Osteoblast (primary cell): ENCODE measurements around the gene ANKS1B. TPM values are rescaled to one million over a fixed set of nuclear protein-coding genes. Genes with fewer than 3 reads are reported as not detected.

ENCODE experiments used
- DNase-seq: peaks from one replicate; pipeline ENCODE4 v3.0.0; 2011; ENCODE audit warnings: low spot score, mixed read lengths; ENCODE audit not compliant: insufficient read length; ENCODE audit errors: missing footprints
- H2AFZ ChIP-seq: 2 replicates; pipeline ENCODE4 v1.6.0; 2011; ENCODE audit warnings: mild to moderate bottlenecking, low read length
- H3K27ac ChIP-seq: 2 replicates; pipeline ENCODE4 v1.5.1; 2011; ENCODE audit warnings: mild to moderate bottlenecking, low read depth, low read length, moderate library complexity
- H3K27me3 ChIP-seq: 2 replicates; pipeline ENCODE4 v1.6.0; 2012; ENCODE audit warnings: mild to moderate bottlenecking, control low read depth, inconsistent platforms, low read length, moderate library complexity; ENCODE audit not compliant: insufficient read depth
- H3K36me3 ChIP-seq: 2 replicates; pipeline ENCODE4 v1.5.1; 2011; ENCODE audit warnings: mild to moderate bottlenecking, low read length, control low read depth, moderate library complexity; ENCODE audit not compliant: insufficient read depth
- H3K4me1 ChIP-seq: 2 replicates; pipeline ENCODE4 v1.5.1; 2011; ENCODE audit warnings: mild to moderate bottlenecking, low read length, control low read depth, moderate library complexity; ENCODE audit not compliant: insufficient read depth
- H3K4me2 ChIP-seq: 2 replicates; pipeline ENCODE4 v1.6.0; 2011; ENCODE audit warnings: mild to moderate bottlenecking, low read length; ENCODE audit not compliant: insufficient read depth
- H3K4me3 ChIP-seq: fragments of 200-600 bp; sonication (generic); 3 replicates; pipeline ENCODE4 v1.5.1; 2012; ENCODE audit warnings: mild to moderate bottlenecking, low read length, inconsistent platforms; ENCODE audit not compliant: insufficient read depth
- H3K79me2 ChIP-seq: 2 replicates; pipeline ENCODE4 v1.6.0; 2012; ENCODE audit warnings: mild to moderate bottlenecking, low read length, control low read depth, inconsistent platforms; ENCODE audit not compliant: insufficient read depth
- H3K9me3 ChIP-seq: 2 replicates; pipeline ENCODE4 v1.5.1; 2011; ENCODE audit warnings: low read depth, low read length, control low read depth
- H4K20me1 ChIP-seq: 2 replicates; pipeline ENCODE4 v1.6.0; 2012; ENCODE audit warnings: mild to moderate bottlenecking, low read length, control low read depth; ENCODE audit not compliant: insufficient read depth
- small RNA-seq: library from RNA; depleted of rRNA; stranded (forward); fragments of <200 nt; gene quantifications from one replicate; pipeline ENCODE3, GENCODE V24; 2012
- total RNA-seq: library from RNA; depleted of rRNA; stranded (reverse); fragments of >200 nt; gene quantifications from 2 replicates; pipeline ENCODE4 v1.2.3, GENCODE V29; 2012
- TF ChIP-seq, protein P1 (sequence below): IDR thresholded peaks from 2 replicates; pipeline ENCODE4 v1.5.1; 2011; ENCODE audit warnings: mild to moderate bottlenecking, low read depth, low read length, moderate library complexity; ENCODE audit errors: extremely low read depth

The ANKS1B gene
- total RNA-seq, 1 donor = 2.2 TPM

DNA sequence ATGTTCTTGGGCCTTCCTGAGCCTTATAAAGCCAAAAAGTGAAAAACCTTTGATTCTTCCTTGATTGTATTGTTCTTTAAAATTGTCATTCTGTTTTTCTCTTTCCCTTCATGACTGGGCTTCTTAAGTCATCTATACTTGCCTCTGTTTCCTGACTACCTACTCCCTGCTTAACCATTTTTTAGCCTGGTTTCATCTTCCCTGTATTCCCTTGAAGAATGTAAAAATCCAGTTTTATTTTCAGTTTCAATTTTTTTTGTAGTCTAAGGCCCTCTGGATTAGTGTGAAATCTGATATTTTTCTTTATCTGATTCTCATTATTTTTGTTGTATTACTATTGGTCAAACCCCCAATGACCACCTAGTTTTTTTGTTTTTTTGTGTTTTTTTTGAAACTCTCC lies 1293.4 kb downstream of the ANKS1B start:
- TF ChIP-seq, protein P1, sequence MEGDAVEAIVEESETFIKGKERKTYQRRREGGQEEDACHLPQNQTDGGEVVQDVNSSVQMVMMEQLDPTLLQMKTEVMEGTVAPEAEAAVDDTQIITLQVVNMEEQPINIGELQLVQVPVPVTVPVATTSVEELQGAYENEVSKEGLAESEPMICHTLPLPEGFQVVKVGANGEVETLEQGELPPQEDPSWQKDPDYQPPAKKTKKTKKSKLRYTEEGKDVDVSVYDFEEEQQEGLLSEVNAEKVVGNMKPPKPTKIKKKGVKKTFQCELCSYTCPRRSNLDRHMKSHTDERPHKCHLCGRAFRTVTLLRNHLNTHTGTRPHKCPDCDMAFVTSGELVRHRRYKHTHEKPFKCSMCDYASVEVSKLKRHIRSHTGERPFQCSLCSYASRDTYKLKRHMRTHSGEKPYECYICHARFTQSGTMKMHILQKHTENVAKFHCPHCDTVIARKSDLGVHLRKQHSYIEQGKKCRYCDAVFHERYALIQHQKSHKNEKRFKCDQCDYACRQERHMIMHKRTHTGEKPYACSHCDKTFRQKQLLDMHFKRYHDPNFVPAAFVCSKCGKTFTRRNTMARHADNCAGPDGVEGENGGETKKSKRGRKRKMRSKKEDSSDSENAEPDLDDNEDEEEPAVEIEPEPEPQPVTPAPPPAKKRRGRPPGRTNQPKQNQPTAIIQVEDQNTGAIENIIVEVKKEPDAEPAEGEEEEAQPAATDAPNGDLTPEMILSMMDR = no peak
- no peaks in the 10 kb centered on the region for H3K79me2 ChIP-seq
- no peak overlapping the region for H2AFZ ChIP-seq
- no peaks in the 10 kb centered on the region for H4K20me1 ChIP-seq
- no peak overlapping the region for H3K4me2 ChIP-seq
- no peaks in the 10 kb centered on the region for H3K4me1 ChIP-seq
- H3K27ac ChIP-seq = no peak overlapping the region
- H3K9me3 ChIP-seq = no peaks in the 10 kb centered on the region
- no peaks in the 10 kb centered on the region for H3K27me3 ChIP-seq
- no peak overlapping the region for H3K4me3 ChIP-seq
- H3K36me3 ChIP-seq = peaks cover 20% of the 10 kb centered on the region
- no peak for DNase-seq

DNA sequence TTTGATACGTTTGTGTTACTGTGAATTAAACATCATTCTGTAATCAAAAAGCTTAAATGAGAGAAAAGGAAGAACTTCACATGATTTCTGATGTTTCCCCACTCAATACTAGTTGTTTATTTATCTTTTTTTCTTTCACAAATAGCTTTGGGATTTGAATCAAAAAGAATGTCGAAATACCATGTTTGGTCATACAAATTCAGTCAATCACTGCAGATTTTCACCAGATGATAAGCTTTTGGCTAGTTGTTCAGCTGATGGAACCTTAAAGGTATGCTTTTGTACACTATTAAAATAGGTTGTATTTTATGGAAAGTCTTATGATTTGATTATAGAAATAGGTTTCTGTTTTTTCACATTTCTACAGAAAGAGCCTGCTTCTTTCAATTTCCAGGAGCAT lies 1298.1 kb downstream of the ANKS1B start:
- H3K27ac ChIP-seq = no peak overlapping the region
- no peak for DNase-seq
- TF ChIP-seq, protein P1 = no peak
- no peak overlapping the region for H3K4me2 ChIP-seq
- no peaks in the 10 kb centered on the region for H3K4me1 ChIP-seq
- no peaks in the 10 kb centered on the region for H4K20me1 ChIP-seq
- peaks cover 49% of the 10 kb centered on the region for H3K36me3 ChIP-seq
- no peak overlapping the region for H2AFZ ChIP-seq
- H3K9me3 ChIP-seq = no peaks in the 10 kb centered on the region
- no peaks in the 10 kb centered on the region for H3K79me2 ChIP-seq
- H3K27me3 ChIP-seq = no peaks in the 10 kb centered on the region
- H3K4me3 ChIP-seq = no peak overlapping the region

Small RNA genes within 50 kb of the gene (small RNA-seq; reads per million reads assigned to genes)
- gene RNA5SP366 = 0.45 reads per million

Other genes starting within 250 kb of the ANKS1B start
- 55.7 and 64.8 TPM in 2 replicates for gene BLTP3B, start 157.9 kb upstream of the ANKS1B start, total RNA-seq
- 13.6 and 19.2 TPM in 2 replicates for gene ACTR6, start 215.9 kb upstream of the ANKS1B start, total RNA-seq